ENCODE measurements around the gene ATP2C1.
"Not testable (repeated sequence)": the region's sequence is repeated elsewhere in the genome, so short reads cannot be mapped to it uniquely, and the experiment has no call there.

The ATP2C1 gene, protein sequence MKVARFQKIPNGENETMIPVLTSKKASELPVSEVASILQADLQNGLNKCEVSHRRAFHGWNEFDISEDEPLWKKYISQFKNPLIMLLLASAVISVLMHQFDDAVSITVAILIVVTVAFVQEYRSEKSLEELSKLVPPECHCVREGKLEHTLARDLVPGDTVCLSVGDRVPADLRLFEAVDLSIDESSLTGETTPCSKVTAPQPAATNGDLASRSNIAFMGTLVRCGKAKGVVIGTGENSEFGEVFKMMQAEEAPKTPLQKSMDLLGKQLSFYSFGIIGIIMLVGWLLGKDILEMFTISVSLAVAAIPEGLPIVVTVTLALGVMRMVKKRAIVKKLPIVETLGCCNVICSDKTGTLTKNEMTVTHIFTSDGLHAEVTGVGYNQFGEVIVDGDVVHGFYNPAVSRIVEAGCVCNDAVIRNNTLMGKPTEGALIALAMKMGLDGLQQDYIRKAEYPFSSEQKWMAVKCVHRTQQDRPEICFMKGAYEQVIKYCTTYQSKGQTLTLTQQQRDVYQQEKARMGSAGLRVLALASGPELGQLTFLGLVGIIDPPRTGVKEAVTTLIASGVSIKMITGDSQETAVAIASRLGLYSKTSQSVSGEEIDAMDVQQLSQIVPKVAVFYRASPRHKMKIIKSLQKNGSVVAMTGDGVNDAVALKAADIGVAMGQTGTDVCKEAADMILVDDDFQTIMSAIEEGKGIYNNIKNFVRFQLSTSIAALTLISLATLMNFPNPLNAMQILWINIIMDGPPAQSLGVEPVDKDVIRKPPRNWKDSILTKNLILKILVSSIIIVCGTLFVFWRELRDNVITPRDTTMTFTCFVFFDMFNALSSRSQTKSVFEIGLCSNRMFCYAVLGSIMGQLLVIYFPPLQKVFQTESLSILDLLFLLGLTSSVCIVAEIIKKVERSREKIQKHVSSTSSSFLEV

GRCh38 chr3:130893376-130894129, at the start of gene ATP2C1:
TSS of gene ATP2C1 (plus strand) at chr3:130894084. CDS start at chr3:130894770, 686 bp downstream.
- peak; percentile 84 for DNase-seq

GRCh38 chr3:130844462-130844861, 49.4 kb upstream of the ATP2C1 start:
- no peak for DNase-seq

- DNase-seq: no peak
Observed at GRCh38 chr3:130846181-130846580, 47.7 kb upstream of the ATP2C1 start.

- peak; percentile 45 for DNase-seq
Observed at GRCh38 chr3:130849091-130849552, 44.8 kb upstream of the ATP2C1 start.

DNA sequence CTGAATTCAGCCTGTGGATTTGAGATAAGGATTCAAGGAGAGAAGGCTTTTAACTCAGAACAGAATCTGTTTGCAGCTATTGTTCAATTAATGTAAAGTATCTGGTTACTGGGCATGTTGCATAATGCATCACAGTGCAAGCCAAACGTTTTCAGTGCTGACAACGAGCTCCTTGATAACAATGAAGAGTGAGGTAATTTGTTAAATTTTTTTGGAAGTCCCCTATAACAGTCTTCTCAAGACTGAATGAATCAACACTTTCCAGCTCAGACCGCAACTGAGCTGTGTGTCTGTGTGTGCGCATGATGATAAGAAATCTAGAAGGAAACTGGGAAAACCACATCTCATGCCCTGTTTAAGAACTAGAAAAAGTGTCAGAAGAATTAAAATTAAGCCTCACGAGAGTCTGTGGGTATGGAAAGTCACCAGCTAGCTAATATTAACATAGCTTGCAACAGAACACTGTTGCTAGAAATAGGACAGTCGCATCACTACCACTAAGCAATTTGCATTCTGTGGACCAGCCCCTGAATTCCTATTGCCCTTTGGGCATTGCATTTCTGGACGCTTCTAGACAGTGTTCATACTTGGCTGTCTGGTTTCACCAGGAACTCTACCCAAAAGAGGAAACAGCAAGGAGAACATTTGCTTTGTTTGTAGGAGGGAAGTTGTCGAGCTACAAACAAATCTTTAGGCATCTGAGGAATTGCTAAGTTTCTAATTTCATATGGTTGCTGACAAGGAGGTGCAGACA, 43.7 kb upstream of the ATP2C1 start:
- no peak for DNase-seq

GRCh38 chr3:130850843-130851242, 43.0 kb upstream of the ATP2C1 start:
- DNase-seq: no peak

DNA sequence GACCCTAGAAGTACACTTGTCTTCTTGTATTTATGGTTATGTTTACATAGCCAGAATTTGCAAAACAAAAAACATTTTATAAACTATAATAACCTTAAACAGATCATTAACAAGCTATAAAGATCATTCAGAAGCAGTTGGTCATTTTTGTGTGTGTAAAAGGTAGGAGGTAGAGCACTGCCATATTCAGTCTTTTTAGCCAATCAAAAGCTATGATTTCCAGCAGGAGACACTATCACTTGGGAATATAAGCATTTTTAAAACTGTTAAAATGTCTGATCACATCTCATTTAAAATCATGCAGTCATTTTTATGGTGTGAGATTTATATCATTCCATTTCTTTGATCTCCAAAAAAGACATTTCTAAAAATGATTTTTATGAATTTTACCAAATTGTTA, 42.6 kb upstream of the ATP2C1 start:
- DNase-seq: no peak

DNA sequence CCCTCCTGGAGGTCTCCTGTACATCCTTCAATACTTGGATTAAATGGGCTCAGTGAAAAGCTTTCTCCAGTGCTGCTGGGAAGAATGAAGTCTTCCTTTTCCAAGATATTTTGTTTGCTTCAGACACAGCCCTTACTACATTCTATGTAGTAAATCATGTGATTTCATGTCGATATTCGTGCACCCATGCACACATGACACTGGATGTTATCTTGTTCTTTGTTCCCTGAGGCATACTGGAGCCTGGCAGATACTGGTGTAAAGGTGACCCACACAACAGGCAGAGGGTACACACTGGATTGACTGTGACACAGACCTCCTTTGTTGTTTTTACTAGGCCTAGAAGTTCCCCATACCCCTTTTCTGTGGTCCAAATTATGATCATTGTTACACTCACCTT, 40.3 kb upstream of the ATP2C1 start:
- no peak for DNase-seq

- no peak for DNase-seq
Observed at GRCh38 chr3:130854208-130854864, 39.5 kb upstream of the ATP2C1 start.

GRCh38 chr3:130857336-130858026, 36.4 kb upstream of the ATP2C1 start:
- DNase-seq: no peak

GRCh38 chr3:130862130-130862529, 31.8 kb upstream of the ATP2C1 start:
- not testable (repeated sequence) for DNase-seq

DNA sequence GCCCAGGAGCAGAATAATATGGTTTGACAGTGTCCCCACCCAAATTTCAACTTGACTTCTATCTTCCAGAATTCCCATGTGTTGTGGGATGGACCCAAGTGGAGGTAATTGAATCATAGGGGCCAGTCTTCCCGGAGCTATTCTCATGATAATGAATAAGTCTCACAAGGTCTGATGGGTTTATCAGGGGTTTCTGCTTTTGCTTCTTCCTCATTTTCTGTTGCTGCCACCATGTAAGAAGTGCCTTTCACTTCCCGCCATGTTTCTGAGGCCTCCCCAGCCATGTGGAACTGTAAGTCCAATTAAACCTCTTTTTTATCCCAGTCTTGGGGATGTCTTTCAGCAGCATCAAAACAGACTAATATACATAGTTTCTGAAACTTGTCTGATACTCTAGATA, 28.4 kb upstream of the ATP2C1 start:
- DNase-seq: no peak

DNA sequence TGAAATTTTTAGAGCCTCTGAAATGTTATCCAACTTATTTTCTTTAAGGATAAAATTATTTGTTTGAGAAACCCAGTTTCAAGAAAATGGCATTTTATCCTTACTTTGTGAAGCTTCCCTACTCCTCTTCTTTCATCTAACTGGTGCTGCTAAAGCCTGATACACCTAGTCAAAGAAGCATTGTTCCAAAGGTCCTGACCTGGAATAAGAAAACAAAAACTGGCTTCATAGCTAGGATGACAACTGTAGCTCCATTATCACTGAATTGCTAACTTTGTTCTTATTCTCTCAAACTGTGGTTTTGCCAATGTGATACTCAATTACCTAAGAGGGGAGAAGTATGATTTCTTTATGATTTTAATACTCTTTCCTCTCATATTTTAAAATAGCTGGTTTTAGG, 27.6 kb upstream of the ATP2C1 start:
- no peak for DNase-seq

GRCh38 chr3:130870423-130870822, 23.5 kb upstream of the ATP2C1 start:
- DNase-seq: no peak

- DNase-seq: no peak
Observed at GRCh38 chr3:130876594-130876993, 17.3 kb upstream of the ATP2C1 start.

DNA sequence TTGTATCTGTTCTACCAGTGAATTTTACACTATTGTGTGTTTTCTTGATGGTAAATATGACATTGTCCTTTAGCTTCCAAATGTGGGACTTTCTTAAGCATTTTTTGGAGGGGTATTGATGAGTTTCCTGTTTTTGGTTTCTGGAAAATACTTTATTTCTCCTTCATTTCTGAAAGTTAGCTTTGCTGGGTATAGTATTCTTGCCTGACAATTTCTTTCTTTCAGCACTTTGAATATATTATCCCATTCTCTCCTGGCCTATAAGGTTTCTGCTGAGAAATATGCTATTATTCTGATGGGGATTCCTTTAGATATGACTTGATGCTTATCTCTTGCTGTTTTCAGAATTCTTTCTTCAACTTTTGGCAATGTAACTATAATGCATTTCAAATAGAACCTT, 15.4 kb upstream of the ATP2C1 start:
- DNase-seq: no peak

DNA sequence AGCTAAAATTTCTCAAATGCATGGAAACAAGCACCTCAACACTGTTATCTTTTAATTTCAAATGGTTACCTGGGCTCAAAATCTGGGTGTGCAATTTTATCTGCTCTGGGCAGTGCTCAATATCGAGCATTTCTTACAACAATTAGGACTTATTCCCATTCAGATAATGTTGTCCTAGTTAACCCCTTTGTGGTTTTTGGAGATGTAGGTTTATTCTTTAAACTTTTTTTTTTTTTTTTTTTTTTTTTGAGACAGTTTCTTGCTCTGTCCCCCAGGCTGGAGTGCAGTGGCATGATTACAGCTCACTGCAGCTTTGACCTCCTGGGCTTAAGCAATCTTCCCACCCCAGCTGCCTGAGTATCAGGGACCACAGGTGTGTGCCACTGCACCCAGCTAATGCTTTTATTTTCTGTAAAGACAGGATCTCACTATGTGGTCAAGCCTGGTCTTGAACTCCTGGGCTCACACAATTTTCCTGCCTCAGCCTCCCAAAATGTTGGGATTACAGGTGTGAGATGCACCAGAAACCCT, 4.4 kb upstream of the ATP2C1 start:
- no peak for DNase-seq

DNA sequence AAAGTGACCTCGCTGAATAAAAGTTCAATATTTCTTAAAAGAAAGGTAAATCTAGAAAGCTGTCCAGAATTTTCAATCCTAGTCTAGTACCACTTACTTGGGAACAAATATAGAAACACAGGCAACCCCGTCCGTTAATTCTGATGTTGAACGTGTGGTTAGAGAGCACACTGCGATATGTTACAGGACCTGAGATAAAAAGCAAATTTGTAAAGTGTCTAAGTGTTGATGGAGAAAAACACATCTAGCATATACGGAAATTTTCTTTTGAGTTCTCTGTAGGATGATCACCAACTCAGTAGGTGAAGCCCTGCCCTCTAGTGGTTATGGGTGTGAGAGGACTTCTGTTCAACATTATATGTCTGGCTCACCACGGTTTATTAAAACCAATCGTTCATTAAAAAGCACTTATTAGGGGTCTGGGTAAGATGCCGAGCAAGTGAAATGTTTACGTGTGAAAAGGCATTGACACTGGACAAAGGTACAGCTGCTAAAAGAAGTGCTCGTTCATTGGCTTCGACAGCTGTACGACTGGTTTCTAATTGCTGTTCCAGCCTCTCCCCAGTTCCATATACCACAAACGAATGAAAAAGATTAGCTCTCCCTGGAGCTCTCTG, 1.0 kb upstream of the ATP2C1 start:
- peak; percentile 69 for DNase-seq

DNA sequence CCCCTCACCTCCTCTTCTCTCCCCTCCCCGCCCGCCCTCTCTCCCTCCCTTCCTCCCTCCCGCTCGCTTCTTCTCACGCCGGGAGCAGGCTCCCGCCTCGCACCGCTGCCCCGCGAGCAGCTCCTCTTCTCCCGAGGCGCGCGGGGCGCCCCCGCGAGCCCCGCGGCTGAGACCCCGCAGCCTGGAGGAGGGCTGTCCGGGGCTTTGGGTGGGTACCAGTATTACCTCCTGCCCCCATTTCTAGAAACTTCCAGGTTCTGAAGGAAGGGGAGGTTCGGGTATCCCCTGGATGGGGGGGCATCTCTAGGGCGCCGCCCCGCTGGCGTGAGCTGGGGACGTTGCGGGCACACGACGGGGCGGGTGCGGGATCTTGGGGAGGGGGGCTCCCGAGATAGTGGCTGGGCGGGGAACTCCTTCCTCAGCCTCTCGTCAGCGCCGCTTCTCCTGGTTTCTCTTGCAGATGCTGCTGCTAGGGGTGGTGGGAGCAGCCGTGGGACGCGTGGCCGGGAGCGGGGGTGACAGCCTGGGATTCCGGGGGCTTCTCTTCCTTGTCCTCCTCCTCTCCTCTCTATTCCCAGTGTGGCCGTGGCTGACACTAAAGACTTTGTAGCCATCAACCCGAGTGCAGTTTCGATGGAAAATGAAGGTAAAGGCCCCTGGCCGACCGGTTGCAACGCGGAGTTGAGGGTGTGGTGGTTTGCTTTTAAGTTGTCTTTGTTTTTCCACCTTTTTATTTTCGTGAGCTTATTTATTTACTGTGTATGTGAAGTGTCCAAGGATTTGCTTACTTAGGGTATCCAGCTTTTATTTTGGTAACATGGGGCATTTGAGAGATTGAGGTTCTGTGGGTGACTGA, 474 bp downstream of the ATP2C1 start:
- DNase-seq: no peak

GRCh38 chr3:130894986-130895280, 1.0 kb downstream of the ATP2C1 start:
- no peak for DNase-seq
